Measurements from ENCODE around the gene CFAP46. TPM values are rescaled to one million over a fixed set of nuclear protein-coding genes. Genes with fewer than 3 reads are reported as not detected.

Gene CFAP46
- total and polyA plus RNA-seq, 4 donors, result 3.1 to 18.8 (median 7.1) TPM

DNA sequence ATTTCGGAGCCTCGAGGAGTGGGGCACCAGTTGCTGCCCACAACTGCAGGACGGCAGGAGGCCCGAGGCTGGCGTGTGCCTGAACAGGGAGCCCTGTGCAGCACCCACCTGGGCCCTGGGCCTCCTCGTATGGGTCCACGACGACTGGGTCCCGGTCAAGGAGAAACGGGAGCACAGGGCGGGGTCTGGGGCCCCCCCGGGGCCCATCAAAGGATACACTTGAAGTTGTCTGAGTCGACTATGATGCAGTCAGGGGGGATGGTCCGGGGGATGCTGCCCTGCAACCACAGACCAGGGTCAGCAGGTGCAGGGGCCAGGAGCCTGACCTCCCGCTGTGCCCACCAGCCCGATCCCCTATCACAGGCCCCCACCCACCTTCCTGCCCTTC lies 127.9 kb downstream of the CFAP46 start:
- H3K9ac ChIP-seq (ENCODE audit: insufficient read depth in 1 of 2, low read length in 2 of 2), result no peak overlapping the region
- H3K27ac ChIP-seq (ENCODE audit: low read depth in 1 of 2, low read length in 1 of 2), result no peak overlapping the region
- H3K4me3 ChIP-seq, result no peak overlapping the region
- H3K36me3 ChIP-seq (ENCODE audit: control insufficient read depth in 4 of 4, insufficient read depth in 4 of 4, low read length in 4 of 4), result no peaks in the 10 kb centered on the region
- DNase-seq (no peak), ATAC-seq (ENCODE audit: insufficient read depth, low FRiP score) (no peak)
- peaks cover 0 to 2% (median 0%) of the 10 kb centered on the region in 4 donors for H3K9me3 ChIP-seq (ENCODE audit: control insufficient read depth in 4 of 4, insufficient read depth in 3 of 4, low read length in 3 of 4)
- TF ChIP-seq, protein P1, sequence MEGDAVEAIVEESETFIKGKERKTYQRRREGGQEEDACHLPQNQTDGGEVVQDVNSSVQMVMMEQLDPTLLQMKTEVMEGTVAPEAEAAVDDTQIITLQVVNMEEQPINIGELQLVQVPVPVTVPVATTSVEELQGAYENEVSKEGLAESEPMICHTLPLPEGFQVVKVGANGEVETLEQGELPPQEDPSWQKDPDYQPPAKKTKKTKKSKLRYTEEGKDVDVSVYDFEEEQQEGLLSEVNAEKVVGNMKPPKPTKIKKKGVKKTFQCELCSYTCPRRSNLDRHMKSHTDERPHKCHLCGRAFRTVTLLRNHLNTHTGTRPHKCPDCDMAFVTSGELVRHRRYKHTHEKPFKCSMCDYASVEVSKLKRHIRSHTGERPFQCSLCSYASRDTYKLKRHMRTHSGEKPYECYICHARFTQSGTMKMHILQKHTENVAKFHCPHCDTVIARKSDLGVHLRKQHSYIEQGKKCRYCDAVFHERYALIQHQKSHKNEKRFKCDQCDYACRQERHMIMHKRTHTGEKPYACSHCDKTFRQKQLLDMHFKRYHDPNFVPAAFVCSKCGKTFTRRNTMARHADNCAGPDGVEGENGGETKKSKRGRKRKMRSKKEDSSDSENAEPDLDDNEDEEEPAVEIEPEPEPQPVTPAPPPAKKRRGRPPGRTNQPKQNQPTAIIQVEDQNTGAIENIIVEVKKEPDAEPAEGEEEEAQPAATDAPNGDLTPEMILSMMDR (IDR thresholded peaks at IDR 0.05; ENCODE audit: control extremely low read depth, extremely low read depth), result no peak
- 70 to 83% methylated on average over 16 of the region's 16 CpGs for WGBS, 2 donors
- H3K4me1 ChIP-seq (ENCODE audit: control insufficient read depth in 5 of 5, insufficient read depth in 5 of 5, low read length in 5 of 5), result no peaks in the 10 kb centered on the region
- peaks cover 0 to 14% (median 11%) of the 10 kb centered on the region in 3 donors for H3K27me3 ChIP-seq (ENCODE audit: control insufficient read depth in 3 of 3, insufficient read depth in 3 of 3, low read length in 2 of 3)

DNA sequence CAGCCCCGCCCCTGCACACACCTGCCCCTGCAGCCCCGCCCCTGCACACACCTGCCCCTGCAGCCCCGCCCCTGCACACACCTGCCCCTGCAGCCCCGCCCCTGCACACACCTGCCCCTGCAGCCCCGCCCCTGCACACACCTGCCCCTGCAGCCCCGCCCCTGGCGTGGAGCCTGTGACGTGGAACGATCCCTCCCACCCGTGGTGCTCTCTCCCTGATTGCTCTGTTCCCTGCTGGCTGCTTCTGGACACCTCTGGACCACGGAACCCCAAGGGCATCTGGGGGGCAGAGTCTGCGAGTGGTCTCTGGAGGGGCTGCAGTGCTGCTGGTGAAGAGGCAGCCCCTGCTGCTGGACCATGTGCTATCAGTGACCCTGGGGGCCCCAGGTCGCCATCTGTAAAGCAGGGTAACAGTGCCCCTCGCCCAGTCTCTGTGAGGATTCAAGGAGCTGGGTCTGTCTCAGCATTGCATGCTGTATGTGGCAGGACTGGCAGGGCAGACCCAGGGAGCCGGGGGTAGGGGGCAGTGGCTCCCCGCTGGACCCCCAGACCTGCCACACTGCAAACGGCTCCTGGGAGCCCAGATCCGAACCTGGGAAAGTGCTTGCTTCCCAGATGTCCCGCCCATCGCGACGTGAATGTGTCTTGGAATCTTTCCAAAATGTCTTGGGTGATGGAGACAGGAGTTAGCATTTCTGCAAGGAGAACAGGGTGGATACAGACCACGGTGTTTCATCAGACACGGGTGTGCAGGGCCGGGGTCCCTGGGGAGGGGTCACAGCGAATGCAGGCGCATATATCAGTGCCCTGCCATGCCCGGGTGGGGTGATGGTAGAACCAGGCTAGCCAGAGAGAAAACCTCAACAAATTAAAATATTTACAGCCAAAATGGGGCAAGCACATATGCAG lies 128.6 kb downstream of the CFAP46 start:
- DNase-seq (no peak), ATAC-seq (ENCODE audit: insufficient read depth, low FRiP score) (no peak)
- H3K27ac ChIP-seq (ENCODE audit: low read depth in 1 of 2, low read length in 1 of 2), result no peak overlapping the region
- H3K4me1 ChIP-seq (ENCODE audit: control insufficient read depth in 5 of 5, insufficient read depth in 5 of 5, low read length in 5 of 5), result no peaks in the 10 kb centered on the region
- TF ChIP-seq, protein P1 (IDR thresholded peaks at IDR 0.05; ENCODE audit: control extremely low read depth, extremely low read depth), result no peak
- H3K36me3 ChIP-seq (ENCODE audit: control insufficient read depth in 4 of 4, insufficient read depth in 4 of 4, low read length in 4 of 4), result no peaks in the 10 kb centered on the region
- no peak overlapping the region for H3K9ac ChIP-seq (ENCODE audit: insufficient read depth in 1 of 2, low read length in 2 of 2)
- peaks cover 0 to 2% (median 0%) of the 10 kb centered on the region in 4 donors for H3K9me3 ChIP-seq (ENCODE audit: control insufficient read depth in 4 of 4, insufficient read depth in 3 of 4, low read length in 3 of 4)
- H3K27me3 ChIP-seq (ENCODE audit: control insufficient read depth in 3 of 3, insufficient read depth in 3 of 3, low read length in 2 of 3), result peaks cover 0 to 14% (median 11%) of the 10 kb centered on the region in 3 donors
- H3K4me3 ChIP-seq, result no peak overlapping the region
- 68 to 69% methylated on average over 23 to 25 of the region's 28 CpGs for WGBS, 2 donors

DNA sequence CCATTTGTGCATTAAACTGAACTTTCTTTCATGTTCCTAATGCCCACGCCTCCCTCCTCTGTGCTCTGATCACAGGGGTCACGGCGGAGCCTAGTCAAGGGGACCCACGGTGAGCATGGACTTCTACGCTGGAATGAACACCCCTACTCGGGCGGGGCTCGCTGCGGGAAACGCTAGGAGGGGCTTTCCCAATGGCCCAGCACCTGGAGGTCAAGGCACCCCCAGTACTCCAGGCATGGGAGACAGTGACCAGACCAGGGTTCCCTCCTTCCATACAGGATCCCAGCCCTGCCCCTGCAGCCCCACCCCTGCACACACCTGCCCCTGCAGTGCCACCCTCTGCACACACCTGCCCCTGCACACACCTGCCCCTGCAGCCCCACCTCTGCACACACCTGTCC lies 129.4 kb downstream of the CFAP46 start:
- Histone ChIP-seq H3K4me1 (ENCODE audit: control insufficient read depth in 5 of 5, insufficient read depth in 5 of 5, low read length in 5 of 5) (peaks cover 0 to 4% (median 0%) of the 10 kb centered on the region in 5 donors), H3K27ac (ENCODE audit: low read depth in 1 of 2, low read length in 1 of 2) (no peak overlapping the region), H3K27me3 (ENCODE audit: control insufficient read depth in 3 of 3, insufficient read depth in 3 of 3, low read length in 2 of 3) (peaks cover 0 to 14% (median 11%) of the 10 kb centered on the region in 3 donors), H3K9me3 (ENCODE audit: control insufficient read depth in 4 of 4, insufficient read depth in 3 of 4, low read length in 3 of 4) (peaks cover 0 to 2% (median 0%) of the 10 kb centered on the region in 4 donors), H3K4me3 (no peak overlapping the region), H3K36me3 (ENCODE audit: control insufficient read depth in 4 of 4, insufficient read depth in 4 of 4, low read length in 4 of 4) (no peaks in the 10 kb centered on the region), H3K9ac (ENCODE audit: insufficient read depth in 1 of 2, low read length in 2 of 2) (no peak overlapping the region)
- 83 to 89% methylated on average over 10 of the region's 10 CpGs for WGBS, 2 donors
- TF ChIP-seq, protein P1 (IDR thresholded peaks at IDR 0.05; ENCODE audit: control extremely low read depth, extremely low read depth), result no peak
- DNase-seq (no peak), ATAC-seq (ENCODE audit: insufficient read depth, low FRiP score) (no peak)

Data from lung (tissue), 12 donors.